ENCODE data around the gene GORAB. TPM values are rescaled to one million over a fixed set of nuclear protein-coding genes. Genes with fewer than 3 reads are reported as not detected.

GORAB gene
- total and polyA plus RNA-seq, 2 donors (not counting 3 experiments of a cell fraction or from before 2014, with no cell fraction given): 4.4 to 6.4 TPM

DNA sequence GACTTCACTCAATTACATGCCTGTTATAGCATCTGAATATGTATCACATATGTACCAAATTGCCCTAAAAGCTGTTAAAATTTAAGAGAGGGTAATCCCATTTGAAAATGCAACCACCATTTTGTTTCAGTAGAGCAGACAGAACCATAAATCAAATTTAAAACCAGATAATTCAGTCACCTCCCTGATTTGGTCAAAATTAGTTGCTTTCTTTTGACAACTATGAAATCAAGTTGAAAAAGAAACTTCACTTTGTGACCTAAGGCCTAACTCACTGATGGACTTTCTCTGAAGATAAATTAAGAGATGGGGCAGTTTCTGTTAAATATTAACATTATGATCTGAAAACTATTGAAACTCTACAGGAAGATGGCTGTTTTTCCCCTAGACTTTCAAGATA, 6.7 kb downstream of the GORAB start:
- Histone ChIP-seq H3K27me3 (ENCODE audit: control insufficient read depth in 2 of 2, insufficient read depth in 2 of 2, low read length in 2 of 2) (no peaks in the 10 kb centered on the region), H3K27ac (ENCODE audit: insufficient read depth, low read depth, low read length) (no peak overlapping the region), H4K20me1 (replicated peaks; ENCODE audit: control insufficient read depth, extremely low read depth, insufficient read depth, low read length) (no peaks in the 10 kb centered on the region), H3K4me2 (ENCODE audit: insufficient read depth, low read length) (no peak overlapping the region), H3K9me3 (replicated peaks; ENCODE audit: control insufficient read depth, insufficient read depth, low read length) (no peaks in the 10 kb centered on the region), H2AFZ (ENCODE audit: low read depth, low read length) (no peak overlapping the region), H3K36me3 (ENCODE audit: control insufficient read depth in 2 of 2, extremely low read depth in 1 of 2, insufficient read depth in 2 of 2, low read length in 2 of 2) (peaks cover 2 to 5% of the 10 kb centered on the region in 2 experiments), H3K79me2 (ENCODE audit: control insufficient read depth, insufficient read depth, low read length) (peaks cover 23% of the 10 kb centered on the region), H3K9me1 (replicated peaks; ENCODE audit: control insufficient read depth, extremely low read depth, insufficient read depth, low read length) (no peaks in the 10 kb centered on the region), H3K4me3 (replicated peaks in 1 of 3; ENCODE audit: insufficient read depth in 1 of 3, low read depth in 1 of 3, low read length in 3 of 3) (no peak overlapping the region), H3K9ac (replicated peaks; ENCODE audit: extremely low read depth, insufficient read depth, low read length) (no peak overlapping the region), H3K4me1 (ENCODE audit: control insufficient read depth, extremely low read depth, insufficient read depth, low read length) (peaks cover 3% of the 10 kb centered on the region)
- FAIRE-seq (no peak), DNase-seq (ENCODE audit: low read depth, low spot score) (no peak)
- POLR2A ChIA-PET: no interaction called here
- dilution Hi-C loops (cut with MboI; ENCODE audit: extremely low pct_ligation_motif_present, low sequenced_read_pairs): no loop called here
- no TSS peak for BruUV-seq (replicated peaks)
- TF ChIP-seq GATA2 (IDR thresholded peaks at IDR 0.05; ENCODE audit: insufficient read depth, insufficient read length, low read depth, low read length): no peak
- TF ChIP-seq, protein P1, sequence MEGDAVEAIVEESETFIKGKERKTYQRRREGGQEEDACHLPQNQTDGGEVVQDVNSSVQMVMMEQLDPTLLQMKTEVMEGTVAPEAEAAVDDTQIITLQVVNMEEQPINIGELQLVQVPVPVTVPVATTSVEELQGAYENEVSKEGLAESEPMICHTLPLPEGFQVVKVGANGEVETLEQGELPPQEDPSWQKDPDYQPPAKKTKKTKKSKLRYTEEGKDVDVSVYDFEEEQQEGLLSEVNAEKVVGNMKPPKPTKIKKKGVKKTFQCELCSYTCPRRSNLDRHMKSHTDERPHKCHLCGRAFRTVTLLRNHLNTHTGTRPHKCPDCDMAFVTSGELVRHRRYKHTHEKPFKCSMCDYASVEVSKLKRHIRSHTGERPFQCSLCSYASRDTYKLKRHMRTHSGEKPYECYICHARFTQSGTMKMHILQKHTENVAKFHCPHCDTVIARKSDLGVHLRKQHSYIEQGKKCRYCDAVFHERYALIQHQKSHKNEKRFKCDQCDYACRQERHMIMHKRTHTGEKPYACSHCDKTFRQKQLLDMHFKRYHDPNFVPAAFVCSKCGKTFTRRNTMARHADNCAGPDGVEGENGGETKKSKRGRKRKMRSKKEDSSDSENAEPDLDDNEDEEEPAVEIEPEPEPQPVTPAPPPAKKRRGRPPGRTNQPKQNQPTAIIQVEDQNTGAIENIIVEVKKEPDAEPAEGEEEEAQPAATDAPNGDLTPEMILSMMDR (IDR thresholded peaks at IDR 0.05; ENCODE audit: extremely low read depth in 1 of 2, insufficient read depth in 1 of 2, low read depth in 1 of 2, low read length in 2 of 2): no peak
- TF ChIP-seq POLR2A (IDR thresholded peaks at IDR 0.05; ENCODE audit: low read depth, low read length): no peak
- no peak for TF ChIP-seq POLR2AphosphoS5 (IDR thresholded peaks at IDR 0.05; ENCODE audit: insufficient read depth, low read depth, low read length)
- TF ChIP-seq, protein P2, sequence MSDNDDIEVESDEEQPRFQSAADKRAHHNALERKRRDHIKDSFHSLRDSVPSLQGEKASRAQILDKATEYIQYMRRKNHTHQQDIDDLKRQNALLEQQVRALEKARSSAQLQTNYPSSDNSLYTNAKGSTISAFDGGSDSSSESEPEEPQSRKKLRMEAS (IDR thresholded peaks at IDR 0.05; ENCODE audit: insufficient read depth, insufficient read length): no peak
- no peak for TF ChIP-seq FOS (IDR thresholded peaks at IDR 0.05; ENCODE audit: borderline replicate concordance, insufficient read depth, low read length)
- no peak for TF ChIP-seq JUN (IDR thresholded peaks at IDR 0.05; ENCODE audit: borderline replicate concordance, insufficient read depth, insufficient read length, low read depth)
- TF ChIP-seq EZH2 (IDR thresholded peaks at IDR 0.05; ENCODE audit: borderline replicate concordance, low read depth, low read length, severe bottlenecking): no peak
- no peak for TF ChIP-seq MYC (IDR thresholded peaks at IDR 0.05; ENCODE audit: low read depth, low read length)
- intact Hi-C loops (cut with micrococcal nuclease): loop anchor here (10.0 kb wide), 2 partner anchors 464 to 614 kb away; partner anchors contain the start of gene KIFAP3
- CTCF ChIA-PET: no interaction called here

Measured in endothelial cell of umbilical vein (primary cell).